Lung (tissue), 12 donors: ENCODE measurements around the gene TMCO6. TPM values are rescaled to one million over a fixed set of nuclear protein-coding genes. Genes with fewer than 3 reads are reported as not detected.
"Not testable (repeated sequence)": the region's sequence is repeated elsewhere in the genome, so short reads cannot be mapped to it uniquely, and the experiment has no call there.

Experiments used
- ATAC-seq: fragments of 200-7000 bp; cut with Tn5 transposase; one replicate; pipeline ENCODE4 v1.9.1; 2020; ENCODE audit warnings: moderate number of reproducible peaks; ENCODE audit not compliant: insufficient read depth, low FRiP score
- DNase-seq, 3 donors: peaks; one replicate each; pipeline ENCODE4 v3.0.0-alpha.2; 2013 to 2017
- H3K27ac ChIP-seq, 2 donors: one replicate each; pipeline ENCODE4 v1.5.1; 2013; ENCODE audit warnings: mild to moderate bottlenecking in 2 of 2, moderate library complexity in 2 of 2, control low read depth in 1 of 2, inconsistent platforms in 1 of 2, low read depth in 1 of 2, low read length in 1 of 2
- H3K27me3 ChIP-seq, 3 donors: one replicate each; pipeline ENCODE4 v1.5.1; 2013; ENCODE audit warnings: low read length in 2 of 3; ENCODE audit not compliant: control insufficient read depth in 3 of 3, insufficient read depth in 3 of 3
- H3K36me3 ChIP-seq, 4 donors: one replicate each; pipeline ENCODE4 v1.5.1; 2013; ENCODE audit warnings: low read length in 4 of 4, mild to moderate bottlenecking in 1 of 4, moderate library complexity in 1 of 4; ENCODE audit not compliant: control insufficient read depth in 4 of 4, insufficient read depth in 4 of 4
- H3K4me1 ChIP-seq, 5 donors: one replicate each; pipeline ENCODE4 v1.5.1; 2013; ENCODE audit warnings: low read length in 5 of 5, mild to moderate bottlenecking in 2 of 5, moderate library complexity in 1 of 5; ENCODE audit not compliant: control insufficient read depth in 5 of 5, insufficient read depth in 5 of 5
- H3K4me3 ChIP-seq: one replicate; pipeline ENCODE4 v1.5.1; 2013; ENCODE audit warnings: mild to moderate bottlenecking, control low read depth, moderate library complexity
- H3K9ac ChIP-seq, 2 donors: one replicate each; pipeline ENCODE4 v1.5.1; 2013; ENCODE audit warnings: low read length in 2 of 2, control low read depth in 1 of 2; ENCODE audit not compliant: insufficient read depth in 1 of 2
- H3K9me3 ChIP-seq, 4 donors: one replicate each; pipeline ENCODE4 v1.5.1; 2013; ENCODE audit warnings: low read length in 3 of 4, mild to moderate bottlenecking in 1 of 4, moderate library complexity in 1 of 4; ENCODE audit not compliant: control insufficient read depth in 4 of 4, insufficient read depth in 3 of 4
- CTCF ChIP-seq: IDR thresholded peaks from 2 replicates; pipeline ENCODE4 v1.5.1; 2012; ENCODE audit warnings: mild to moderate bottlenecking; ENCODE audit errors: control extremely low read depth, extremely low read depth
- WGBS, 2 donors: extraction: QIAGEN DNeasy Blood & Tissue Kit; methylation state at CpG; one replicate each; pipeline ENCODE4 v1.1.7; 2013; 5-methylcytosine and 5-hydroxymethylcytosine counted together
- polyA plus RNA-seq, 2 donors: library from polyadenylated mRNA; stranded (reverse); fragments of 200-250 nt; gene quantifications; one replicate each; pipeline ENCODE4 v1.2.1, GENCODE V29; 2013
- total RNA-seq, 2 donors: library from RNA; depleted of rRNA in 1 of 2; stranded (reverse); fragments of >200 nt in 1 of 2; gene quantifications; one replicate each; pipeline ENCODE4 v1.2.1, GENCODE V29; 2014 to 2021
- donor health status: control.
- donor health status: control.
- donor health status: Bipolar disorder and iron deficiency.
- donor health status: healthy.
- donor health status: DM: yes; HTN: yes; CAD: no.

TMCO6 gene
- total and polyA plus RNA-seq, 4 donors: 9.0 to 25.8 (median 14.1) TPM

- no peak for ATAC-seq
- H3K4me1 ChIP-seq: peaks cover 0 to 39% (median 9%) of the 10 kb centered on the region in 5 donors
- WGBS, 2 donors: 88 to 91% methylated on average over 8 of the region's 8 CpGs
Measured at GRCh38 chr5:140635291-140636257, 3.7 kb upstream of the TMCO6 start.

DNA sequence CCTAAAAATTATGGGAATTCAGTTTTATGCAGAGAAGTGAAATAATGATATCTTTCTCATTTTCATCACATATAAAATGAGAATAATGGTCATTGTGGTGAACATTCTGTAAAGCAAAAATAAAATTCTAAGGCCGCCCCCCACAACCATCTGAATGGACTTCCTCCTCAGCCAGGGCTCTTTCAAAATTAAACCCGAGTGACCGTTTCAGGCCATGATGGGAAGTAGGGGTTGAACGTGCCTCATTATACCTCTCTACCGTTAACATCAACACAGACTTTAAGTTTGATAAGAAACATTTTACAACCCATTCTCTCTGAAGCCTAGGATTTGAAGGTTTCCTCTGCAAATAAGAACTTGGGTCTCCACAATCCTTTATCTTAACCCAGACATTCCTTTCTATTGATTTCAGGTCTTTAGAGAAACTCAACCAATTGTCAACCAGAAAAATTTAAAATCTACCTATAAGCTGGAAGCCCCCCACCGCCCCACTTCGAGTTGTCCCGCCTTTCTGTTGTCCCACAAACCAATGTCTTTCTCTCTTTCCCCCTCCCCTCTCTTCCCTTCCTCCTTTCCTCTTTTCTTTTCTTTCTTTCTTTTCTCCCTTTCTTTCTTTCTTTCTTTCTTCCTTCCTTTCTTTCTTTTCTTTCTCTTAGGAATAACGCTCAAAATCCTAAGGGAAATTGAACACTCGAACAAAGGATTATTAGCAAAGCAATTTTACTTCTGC lies 1.7 kb upstream of the TMCO6 start:
- Histone ChIP-seq H3K27me3 (peaks cover 0 to 15% (median 11%) of the 10 kb centered on the region in 3 donors), H3K4me1 (peaks cover 0 to 20% (median 4%) of the 10 kb centered on the region in 5 donors), H3K4me3 (no peak overlapping the region), H3K27ac (no peak overlapping the region), H3K9me3 (no peaks in the 10 kb centered on the region), H3K9ac (no peak overlapping the region), H3K36me3 (peaks cover 0 to 10% (median 4%) of the 10 kb centered on the region in 4 donors)
- DNase-seq (no peak), ATAC-seq (no peak)
- TF ChIP-seq CTCF: no peak
- WGBS, 2 donors: 80 to 84% methylated on average over 10 of the region's 10 CpGs

More at GRCh38 chr5:140635291-140636257, 3.7 kb upstream of the TMCO6 start:
- DNase-seq: no peak
- no peak overlapping the region for H3K27ac ChIP-seq
- H3K36me3 ChIP-seq: no peaks in the 10 kb centered on the region
- no peaks in the 10 kb centered on the region for H3K9me3 ChIP-seq
- TF ChIP-seq CTCF: no peak
- H3K4me3 ChIP-seq: no peak overlapping the region
- no peak overlapping the region for H3K9ac ChIP-seq
- peaks cover 0 to 31% (median 19%) of the 10 kb centered on the region in 3 donors for H3K27me3 ChIP-seq

DNA sequence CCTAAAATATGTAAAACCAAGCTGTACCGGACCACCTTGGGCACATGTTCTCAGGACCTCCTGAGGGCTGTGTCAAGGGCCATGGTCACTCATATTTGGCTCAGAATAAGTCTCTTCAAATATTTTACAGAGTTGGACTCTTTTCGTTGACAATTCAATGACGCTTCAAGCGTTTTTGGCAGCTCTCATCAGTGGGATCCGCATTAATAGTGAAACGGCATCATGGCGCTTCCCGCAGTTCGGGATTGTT lies 428 bp upstream of the TMCO6 start:
- H3K9me3 ChIP-seq, H3K27me3 ChIP-seq, ATAC-seq, DNase-seq: not testable (repeated sequence)
- Histone ChIP-seq H3K4me3 (peak overlapping the region; percentile 28), H3K36me3 (peaks cover 0 to 16% (median 10%) of the 10 kb centered on the region in 4 donors), H3K4me1 (peaks cover 0 to 11% (median 4%) of the 10 kb centered on the region in 5 donors), H3K27ac (peak overlapping the region; percentile 72 to 80), H3K9ac (peak overlapping the region in 1 of 2 donors; percentile 89)
- 10 to 16% methylated on average over 9 of the region's 9 CpGs for WGBS, 2 donors

GRCh38 chr5:140641716-140642115 lies 2.5 kb downstream of the TMCO6 start:
- Histone ChIP-seq H3K9me3 (no peaks in the 10 kb centered on the region), H3K4me1 (peaks cover 2 to 17% (median 8%) of the 10 kb centered on the region in 5 donors), H3K27me3 (no peaks in the 10 kb centered on the region), H3K36me3 (peaks cover 0 to 26% (median 23%) of the 10 kb centered on the region in 4 donors), H3K27ac (no peak overlapping the region), H3K9ac (no peak overlapping the region), H3K4me3 (no peak overlapping the region)
- DNase-seq (no peak), ATAC-seq (no peak)
- WGBS, 2 donors: 92 to 95% methylated on average over 8 of the region's 8 CpGs
- TF ChIP-seq CTCF: no peak
